Measurements from ENCODE around the gene RPAP3.
A peak's percentile ranks its signal among the peaks of the same experiment; 100 is the strongest.

Gene RPAP3

GRCh38 chr12:47705566-47706425 is at the start of gene RPAP3:
Gene RPAP3 (minus strand): TSS chr12:47706030. CDS start chr12:47702840, 3,190 bp downstream.
- TF ChIP-seq, protein P1, sequence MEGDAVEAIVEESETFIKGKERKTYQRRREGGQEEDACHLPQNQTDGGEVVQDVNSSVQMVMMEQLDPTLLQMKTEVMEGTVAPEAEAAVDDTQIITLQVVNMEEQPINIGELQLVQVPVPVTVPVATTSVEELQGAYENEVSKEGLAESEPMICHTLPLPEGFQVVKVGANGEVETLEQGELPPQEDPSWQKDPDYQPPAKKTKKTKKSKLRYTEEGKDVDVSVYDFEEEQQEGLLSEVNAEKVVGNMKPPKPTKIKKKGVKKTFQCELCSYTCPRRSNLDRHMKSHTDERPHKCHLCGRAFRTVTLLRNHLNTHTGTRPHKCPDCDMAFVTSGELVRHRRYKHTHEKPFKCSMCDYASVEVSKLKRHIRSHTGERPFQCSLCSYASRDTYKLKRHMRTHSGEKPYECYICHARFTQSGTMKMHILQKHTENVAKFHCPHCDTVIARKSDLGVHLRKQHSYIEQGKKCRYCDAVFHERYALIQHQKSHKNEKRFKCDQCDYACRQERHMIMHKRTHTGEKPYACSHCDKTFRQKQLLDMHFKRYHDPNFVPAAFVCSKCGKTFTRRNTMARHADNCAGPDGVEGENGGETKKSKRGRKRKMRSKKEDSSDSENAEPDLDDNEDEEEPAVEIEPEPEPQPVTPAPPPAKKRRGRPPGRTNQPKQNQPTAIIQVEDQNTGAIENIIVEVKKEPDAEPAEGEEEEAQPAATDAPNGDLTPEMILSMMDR (IDR thresholded peaks at IDR 0.05; ENCODE audit: borderline replicate concordance, control extremely low read depth, extremely low read depth, insufficient read depth, missing control alignments) = peak; percentile 50
- in situ Hi-C loops (cut with MboI; ENCODE audit: low sequenced_read_pairs, unreplicated experiment) = loop anchor here (25.0 kb wide), 1 partner anchor 457 kb away; the partner anchor contains the start of gene ASB8
- peak; percentile 94 for DNase-seq (ENCODE audit: low spot score)

- TF ChIP-seq, protein P1 (IDR thresholded peaks at IDR 0.05; ENCODE audit: borderline replicate concordance, control extremely low read depth, extremely low read depth, insufficient read depth, missing control alignments) = no peak
- no peak for DNase-seq (ENCODE audit: low spot score)
- in situ Hi-C loops (cut with MboI; ENCODE audit: low sequenced_read_pairs, unreplicated experiment) = no loop called here
These were observed 49.1 kb upstream of the RPAP3 start for GRCh38 chr12:47754881-47755280.

DNA sequence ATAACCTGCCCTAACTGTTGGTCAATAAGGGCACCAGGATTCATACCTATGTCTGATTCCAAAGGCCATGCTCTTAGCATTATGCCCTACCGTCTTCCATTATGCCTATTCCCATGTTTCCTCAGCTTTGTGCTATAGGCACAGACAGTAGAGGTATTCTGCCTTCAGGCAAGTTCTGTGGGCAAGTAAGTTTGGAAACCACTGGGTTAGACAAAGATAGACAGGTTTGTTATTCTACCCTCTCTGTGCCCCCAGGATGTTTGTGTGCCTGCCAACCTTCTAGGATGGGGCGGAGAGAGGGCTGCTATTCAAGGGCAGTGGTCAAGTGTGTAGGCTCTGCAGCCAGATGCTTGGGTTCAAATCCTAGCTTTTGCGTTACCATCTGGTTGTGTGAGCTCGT is 48.3 kb upstream of the RPAP3 start:
- no peak for DNase-seq (ENCODE audit: low spot score)
- in situ Hi-C loops (cut with MboI; ENCODE audit: low sequenced_read_pairs, unreplicated experiment) = no loop called here
- TF ChIP-seq, protein P1 (IDR thresholded peaks at IDR 0.05; ENCODE audit: borderline replicate concordance, control extremely low read depth, extremely low read depth, insufficient read depth, missing control alignments) = no peak

DNA sequence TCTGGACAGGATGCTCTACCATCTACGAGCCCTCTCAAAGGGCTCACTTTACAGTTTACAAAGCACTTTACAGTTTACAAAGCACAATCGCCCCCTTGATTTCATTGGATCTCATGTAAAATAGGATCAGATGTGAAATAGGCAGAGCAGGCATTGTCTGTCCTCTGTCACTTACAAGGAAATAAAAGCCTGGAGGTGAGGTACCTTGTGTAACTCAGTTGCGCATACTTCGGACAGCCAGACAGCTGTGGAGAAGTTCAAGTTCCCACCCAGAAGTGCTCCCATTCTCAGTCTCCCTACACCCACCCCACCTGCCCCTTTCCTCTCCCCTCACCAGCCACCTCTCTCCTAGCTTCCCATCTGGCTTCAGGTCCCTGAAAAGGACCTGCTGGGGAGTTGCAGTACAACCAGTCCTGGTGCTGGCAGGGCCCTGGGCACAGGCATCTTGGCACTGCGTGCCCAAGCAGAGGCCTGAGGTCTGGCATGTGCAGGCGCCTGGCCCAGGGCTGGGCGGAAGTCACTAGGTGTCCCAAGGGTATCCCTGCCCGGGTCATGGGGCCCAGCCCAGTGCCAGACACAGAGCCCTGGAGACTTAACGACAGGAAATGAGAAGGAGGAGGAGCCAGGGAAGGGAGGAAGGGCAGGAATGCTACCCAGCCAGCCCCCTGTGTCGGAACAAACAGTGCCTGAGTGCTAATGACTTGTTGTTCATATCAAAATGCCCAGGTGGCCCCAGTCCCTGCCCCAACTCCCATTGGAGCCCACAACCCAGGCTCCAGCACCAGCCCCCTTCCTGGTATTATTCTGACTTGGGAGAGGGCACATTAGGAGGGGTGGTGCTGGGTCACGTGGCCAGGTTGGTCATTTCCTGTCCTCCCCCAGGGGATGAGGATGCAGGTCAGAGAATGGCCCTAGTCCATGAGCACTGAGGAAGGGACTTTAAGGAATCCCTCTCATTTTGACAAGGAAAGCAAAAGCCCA is 47.5 kb upstream of the RPAP3 start:
- in situ Hi-C loops (cut with MboI; ENCODE audit: low sequenced_read_pairs, unreplicated experiment) = no loop called here
- TF ChIP-seq, protein P1 (IDR thresholded peaks at IDR 0.05; ENCODE audit: borderline replicate concordance, control extremely low read depth, extremely low read depth, insufficient read depth, missing control alignments) = no peak
- DNase-seq (ENCODE audit: low spot score) = no peak

DNA sequence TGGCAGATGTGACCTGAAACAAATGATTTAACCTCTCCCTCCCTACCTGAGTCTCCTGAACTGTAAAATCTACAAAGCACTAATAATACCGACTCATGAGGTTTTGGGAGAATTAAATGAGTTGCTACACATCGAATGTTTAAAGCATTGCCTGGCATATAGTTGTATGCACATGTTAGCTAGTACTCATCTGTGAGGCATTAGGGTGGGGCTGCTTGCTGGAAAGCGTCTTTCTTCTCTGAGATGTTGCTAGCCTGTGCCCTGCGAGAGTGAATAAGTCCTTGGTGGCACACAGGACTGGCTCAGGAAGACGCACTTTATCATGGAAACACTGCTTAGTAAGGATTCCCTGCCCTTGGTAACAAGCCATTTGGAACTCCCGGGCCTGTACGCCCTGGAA is 46.7 kb upstream of the RPAP3 start:
- in situ Hi-C loops (cut with MboI; ENCODE audit: low sequenced_read_pairs, unreplicated experiment) = no loop called here
- DNase-seq (ENCODE audit: low spot score) = no peak
- TF ChIP-seq, protein P1 (IDR thresholded peaks at IDR 0.05; ENCODE audit: borderline replicate concordance, control extremely low read depth, extremely low read depth, insufficient read depth, missing control alignments) = no peak

GRCh38 chr12:47752121-47752520 is 46.3 kb upstream of the RPAP3 start:
- TF ChIP-seq, protein P1 (IDR thresholded peaks at IDR 0.05; ENCODE audit: borderline replicate concordance, control extremely low read depth, extremely low read depth, insufficient read depth, missing control alignments) = no peak
- in situ Hi-C loops (cut with MboI; ENCODE audit: low sequenced_read_pairs, unreplicated experiment) = no loop called here

More at GRCh38 chr12:47752121-47752520, 46.3 kb upstream of the RPAP3 start:
- no peak for DNase-seq (ENCODE audit: low spot score)
